A549 (cell line): Measurements from ENCODE around the gene WFDC1. TPM values are rescaled to one million over a fixed set of nuclear protein-coding genes. Genes with fewer than 3 reads are reported as not detected.

Experiments used
- ATAC-seq, 2 experiments: fragments of 200-7000 bp in 1 of 2; fragments of >200 bp in 1 of 2; cut with Nextera tagmentation in 1 of 2; cut with Tn5 transposase in 1 of 2; 3 replicates each; pipeline versions ENCODE4 v1.8.0 to v1.9.1; 2018 to 2020; ENCODE audit warnings: mild to moderate bottlenecking in 1 of 2, moderate library complexity in 1 of 2
- CTCF ChIA-PET: fragments of 300-600 bp; sonication (Branson Sonifier 250); formaldehyde crosslinking; extraction: SDS; loops from one replicate; lab custom pipeline; 2021; ENCODE audit warnings: antibody characterized with exemption, inconsistent platforms; lab: Yijun Ruan, JAX
- POLR2A ChIA-PET: fragments of 350-600 bp; formaldehyde crosslinking; extraction: SDS; loops from one replicate; lab custom pipeline; 2021; ENCODE audit warnings: antibody characterized with exemption, inconsistent platforms; lab: Yijun Ruan, JAX
- DNase-seq, 2 experiments: peaks; one replicate each; pipeline versions ENCODE4 v3.0.0 to v3.0.0-alpha.2; 2011 to 2016; ENCODE audit warnings: low read depth in 1 of 2, low spot score in 1 of 2
- FAIRE-seq: peaks from 2 replicates; lab custom pipeline; 2011; peaks lifted over from hg19 to GRCh38; lab: Jason Lieb, UNC
- H3K27ac ChIP-seq, 2 experiments: fragments of >200 bp; sonication (Bioruptor Twin); formaldehyde crosslinking; 3 replicates each; pipeline ENCODE4 v1.5.1; 2016 to 2017
- H3K4me1 ChIP-seq: fragments of >200 bp; sonication (Bioruptor Twin); formaldehyde crosslinking; 3 replicates; pipeline ENCODE4 v1.6.1; 2016
- H3K4me2 ChIP-seq: fragments of >200 bp; sonication (Bioruptor Twin); formaldehyde crosslinking; 3 replicates; pipeline ENCODE4 v1.6.1; 2016
- H3K4me3 ChIP-seq: fragments of >200 bp; sonication (Bioruptor Twin); formaldehyde crosslinking; 3 replicates; pipeline ENCODE4 v1.5.1; 2016
- H3K9me3 ChIP-seq: fragments of >200 bp; sonication (Bioruptor Twin); formaldehyde crosslinking; 3 replicates; pipeline ENCODE4 v1.6.1; 2016
- CBX2 ChIP-seq: fragments of 200-600 bp; sonication (generic); IDR thresholded peaks from 2 replicates; pipeline ENCODE4 v1.6.1; 2016; ENCODE audit warnings: low read depth, mild to moderate bottlenecking, borderline replicate concordance
- CBX8 ChIP-seq: fragments of 200-600 bp; sonication (generic); IDR thresholded peaks from 2 replicates; pipeline ENCODE4 v1.6.1; 2016
- CEBPB ChIP-seq, 2 experiments: fragments of >200 bp in 1 of 2; sonication (Bioruptor Twin) in 1 of 2; formaldehyde crosslinking in 1 of 2; IDR thresholded peaks; 2 replicates each; pipeline ENCODE4 v1.6.1; 2012 to 2016
- CHD4 ChIP-seq: fragments of 200-600 bp; sonication (generic); IDR thresholded peaks from 2 replicates; pipeline ENCODE4 v1.6.1; 2016; ENCODE audit warnings: antibody characterized with exemption, mild to moderate bottlenecking, borderline replicate concordance
- EHF ChIP-seq: fragments of 250-450 bp; sonication (Bioruptor Pico); IDR thresholded peaks from 2 replicates; pipeline ENCODE4 v1.5.0; 2020; ENCODE audit warnings: mild to moderate bottlenecking
- EHMT2 ChIP-seq: fragments of 200-600 bp; sonication (generic); IDR thresholded peaks from 2 replicates; pipeline ENCODE4 v1.6.1; 2016; ENCODE audit warnings: antibody characterized with exemption, low read depth, mild to moderate bottlenecking, moderate library complexity
- EP300 ChIP-seq, 2 experiments: fragments of >200 bp; sonication (Bioruptor Twin); formaldehyde crosslinking; IDR thresholded peaks; 2 replicates in 1 of 2; 3 replicates in 1 of 2; pipeline ENCODE4 v1.6.1; 2016 to 2017
- ESRRA ChIP-seq: fragments of 150-350 bp; IDR thresholded peaks from 2 replicates; pipeline ENCODE4 v1.6.1; 2014; ENCODE audit warnings: mild to moderate bottlenecking, low read length, borderline replicate concordance
- FOSB ChIP-seq: fragments of 250-450 bp; sonication (Bioruptor Pico); IDR thresholded peaks from 2 replicates; pipeline ENCODE4 v1.5.0; 2020; ENCODE audit warnings: mild to moderate bottlenecking, moderate library complexity
- FOSL2 ChIP-seq, 2 experiments: fragments of 450-650 bp in 1 of 2; fragments of >200 bp in 1 of 2; sonication (Bioruptor Twin) in 1 of 2; formaldehyde crosslinking; IDR thresholded peaks; 2 replicates each; pipeline versions ENCODE4 v1.5.0 to v1.6.1; 2016 to 2020; ENCODE audit warnings: mild to moderate bottlenecking in 1 of 2, moderate library complexity in 1 of 2
- HOXB5 ChIP-seq: fragments of 250-450 bp; sonication (Bioruptor Pico); IDR thresholded peaks from 2 replicates; pipeline ENCODE4 v1.5.0; 2020; ENCODE audit warnings: mild to moderate bottlenecking, moderate library complexity
- JUNB ChIP-seq: fragments of >200 bp; sonication (Bioruptor Twin); formaldehyde crosslinking; IDR thresholded peaks from 2 replicates; pipeline ENCODE4 v1.6.1; 2016
- NPAS2 ChIP-seq: fragments of 250-450 bp; sonication (Bioruptor Pico); IDR thresholded peaks from 2 replicates; pipeline ENCODE4 v1.8.0; 2022; ENCODE audit warnings: mild to moderate bottlenecking, moderate library complexity, borderline replicate concordance
- PHF8 ChIP-seq: fragments of 200-600 bp; sonication (generic); IDR thresholded peaks from 2 replicates; pipeline ENCODE4 v1.6.1; 2016; ENCODE audit warnings: low read depth, mild to moderate bottlenecking, antibody characterized with exemption, moderate library complexity, borderline replicate concordance
- RAD21 ChIP-seq, 2 experiments: fragments of >200 bp in 1 of 2; sonication (Bioruptor Twin) in 1 of 2; formaldehyde crosslinking in 1 of 2; IDR thresholded peaks in 1 of 2; conservative IDR thresholded peaks in 1 of 2; 2 replicates in 1 of 2; 3 replicates in 1 of 2; pipeline ENCODE4 v1.6.1; 2012 to 2018; ENCODE audit warnings: inconsistent platforms in 1 of 2
- RNF2 ChIP-seq: fragments of 200-600 bp; sonication (generic); IDR thresholded peaks from 2 replicates; pipeline ENCODE4 v1.6.1; 2016; ENCODE audit warnings: low read depth, mild to moderate bottlenecking, antibody characterized with exemption, moderate library complexity, borderline replicate concordance
- TP53 ChIP-seq: fragments of 250-450 bp; sonication (Bioruptor Pico); IDR thresholded peaks from 2 replicates; pipeline ENCODE4 v1.5.0; 2021; ENCODE audit warnings: mild to moderate bottlenecking, moderate library complexity
- ZSCAN20 ChIP-seq: fragments of 250-450 bp; sonication (Bioruptor Pico); IDR thresholded peaks from 2 replicates; pipeline ENCODE4 v1.8.0; 2022; ENCODE audit warnings: mild to moderate bottlenecking, moderate library complexity
- WGBS: methylation state at CpG from one replicate; pipeline ENCODE4 v1.1.6; 2017; ENCODE audit errors: missing lambda C conversion rate; 5-methylcytosine and 5-hydroxymethylcytosine counted together
- polyA plus RNA-seq, 4 experiments: library from polyadenylated mRNA; depleted of rRNA in 3 of 4; stranded (reverse); fragments of >200 nt; fragmentation: RNase III in 1 of 4; extraction: RNeasy Plus Mini Kit Qiagen cat#74134 plus additional on column Dnase treatment in 1 of 4; gene quantifications; 2 replicates in 3 of 4; 3 replicates in 1 of 4; pipeline ENCODE4 v1.2.3, GENCODE V29; 2011 to 2017
- TF ChIP-seq, protein P1 (sequence below): fragments of >200 bp; sonication (Bioruptor Twin); formaldehyde crosslinking; IDR thresholded peaks from 3 replicates; pipeline ENCODE4 v1.5.1; 2016
- TF ChIP-seq, protein P2 (sequence below): IDR thresholded peaks from 2 replicates; pipeline ENCODE4 v1.6.1; 2012
- TF ChIP-seq, protein P3 (sequence below): fragments of 250-450 bp; sonication (Bioruptor Pico); IDR thresholded peaks from 2 replicates; pipeline ENCODE4 v1.5.0; 2021; ENCODE audit warnings: mild to moderate bottlenecking, moderate library complexity, borderline replicate concordance
- TF ChIP-seq, protein P4 (sequence below): IDR thresholded peaks from 2 replicates; pipeline ENCODE4 v1.6.1; 2012; ENCODE audit warnings: low read depth, borderline replicate concordance
- TF ChIP-seq, protein P5 (sequence below): fragments of >200 bp; sonication (Bioruptor Twin); formaldehyde crosslinking; IDR thresholded peaks from 3 replicates; pipeline ENCODE4 v1.6.1; 2016

Gene WFDC1
- polyA plus RNA-seq, 2 of the 4 experiments (the other 2 are of a cell fraction) = not detected

DNA sequence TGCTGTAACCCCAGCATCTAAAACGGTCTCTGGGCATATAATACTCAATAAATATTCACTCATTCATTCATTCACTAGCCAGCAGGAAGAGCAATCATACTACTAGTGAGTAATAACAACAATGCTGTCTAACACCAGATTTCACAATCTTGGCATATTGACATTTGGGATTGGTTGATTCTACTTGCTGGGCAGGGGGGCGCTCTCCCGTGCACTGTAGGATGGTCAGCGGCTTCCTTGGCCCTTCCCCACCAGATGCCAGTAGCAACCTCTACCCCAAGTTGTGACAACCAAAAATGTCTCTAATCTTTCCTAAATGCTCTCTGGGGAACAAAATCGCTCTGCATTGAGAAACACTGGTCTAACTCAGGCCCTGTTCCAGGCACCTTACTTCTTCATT lies 20.7 kb downstream of the WFDC1 start:
- ATAC-seq = peak in 1 of 2 experiments; percentile 32; a peak in 1 of 6 replicates
- no peak overlapping the region for H3K27ac ChIP-seq
- H3K9me3 ChIP-seq = peaks cover 17% of the 10 kb centered on the region
- no peak overlapping the region for H3K4me3 ChIP-seq
- peaks cover 6% of the 10 kb centered on the region; the same call in 2 of the 3 replicates for H3K4me1 ChIP-seq
- ChIA-PET CTCF (no interaction called here), POLR2A (no interaction called here)
- 45% methylated on average over 5 of the region's 5 CpGs for WGBS
- no peak for FAIRE-seq
- DNase-seq = peak in 1 of 2 experiments; percentile 26
- no peak overlapping the region for H3K4me2 ChIP-seq
- TF ChIP-seq EHF (no peak), CEBPB (IDR thresholded peaks at IDR 0.05) (peak; percentile 9 to 50; a peak in 2 of 4 replicates)

DNA sequence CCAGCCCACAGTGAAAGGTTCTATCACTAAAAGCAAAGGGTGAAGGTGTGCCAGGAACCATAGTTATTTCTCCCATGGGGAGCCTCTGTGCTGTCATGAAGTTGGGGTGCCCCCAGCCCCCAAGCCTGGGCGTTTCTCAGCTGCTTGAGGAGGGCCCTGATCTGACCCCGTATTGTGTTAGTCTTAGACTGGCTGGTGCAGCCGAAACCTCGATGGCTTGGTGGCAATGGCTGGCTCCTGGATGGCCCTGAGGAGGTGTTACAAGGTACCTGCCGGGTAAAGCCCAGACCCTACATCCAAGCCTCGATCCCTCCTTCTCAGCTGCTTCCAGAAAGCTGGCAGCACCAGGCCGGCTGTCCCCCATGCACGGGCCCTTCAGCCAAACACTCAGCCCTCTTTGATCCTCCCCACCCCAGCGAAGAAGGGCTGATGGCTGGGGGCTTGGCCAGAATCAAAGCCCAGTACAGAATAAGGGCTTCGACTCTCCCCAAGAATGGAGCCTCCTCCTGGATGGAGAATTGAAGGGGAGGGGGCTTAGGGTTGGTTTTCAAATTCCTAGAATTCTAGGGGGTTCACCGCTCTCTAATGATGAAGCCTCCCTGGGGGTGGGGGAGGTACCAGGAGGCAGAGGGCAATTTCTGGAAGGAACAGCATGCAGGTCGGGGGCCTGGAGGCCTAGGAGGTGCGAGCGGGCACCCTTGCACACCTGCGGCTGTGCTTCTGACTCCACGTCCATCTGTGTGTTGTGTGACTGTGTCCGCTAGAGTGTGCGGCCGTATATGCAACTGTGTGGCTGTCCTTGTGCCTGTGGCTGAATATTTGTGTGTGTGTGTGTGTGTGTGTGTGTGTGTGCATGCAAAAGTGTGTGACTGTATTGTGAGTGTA lies 23.7 kb downstream of the WFDC1 start:
- FAIRE-seq = no peak
- CTCF ChIA-PET = interaction anchor here (1.2 to 1.3 kb wide), 2 partner anchors 10 to 41 kb away, joined by 4 to 10 read pairs; no protein-coding TSS in a partner anchor
- Histone ChIP-seq H3K4me1 (peaks cover 6% of the 10 kb centered on the region; the same call in 2 of the 3 replicates), H3K4me2 (no peak overlapping the region)
- no peak for TF ChIP-seq EP300 (IDR thresholded peaks at IDR 0.05)
- no peak for TF ChIP-seq TP53
- TF ChIP-seq, protein P1, sequence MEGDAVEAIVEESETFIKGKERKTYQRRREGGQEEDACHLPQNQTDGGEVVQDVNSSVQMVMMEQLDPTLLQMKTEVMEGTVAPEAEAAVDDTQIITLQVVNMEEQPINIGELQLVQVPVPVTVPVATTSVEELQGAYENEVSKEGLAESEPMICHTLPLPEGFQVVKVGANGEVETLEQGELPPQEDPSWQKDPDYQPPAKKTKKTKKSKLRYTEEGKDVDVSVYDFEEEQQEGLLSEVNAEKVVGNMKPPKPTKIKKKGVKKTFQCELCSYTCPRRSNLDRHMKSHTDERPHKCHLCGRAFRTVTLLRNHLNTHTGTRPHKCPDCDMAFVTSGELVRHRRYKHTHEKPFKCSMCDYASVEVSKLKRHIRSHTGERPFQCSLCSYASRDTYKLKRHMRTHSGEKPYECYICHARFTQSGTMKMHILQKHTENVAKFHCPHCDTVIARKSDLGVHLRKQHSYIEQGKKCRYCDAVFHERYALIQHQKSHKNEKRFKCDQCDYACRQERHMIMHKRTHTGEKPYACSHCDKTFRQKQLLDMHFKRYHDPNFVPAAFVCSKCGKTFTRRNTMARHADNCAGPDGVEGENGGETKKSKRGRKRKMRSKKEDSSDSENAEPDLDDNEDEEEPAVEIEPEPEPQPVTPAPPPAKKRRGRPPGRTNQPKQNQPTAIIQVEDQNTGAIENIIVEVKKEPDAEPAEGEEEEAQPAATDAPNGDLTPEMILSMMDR = no peak
- TF ChIP-seq, protein P2, sequence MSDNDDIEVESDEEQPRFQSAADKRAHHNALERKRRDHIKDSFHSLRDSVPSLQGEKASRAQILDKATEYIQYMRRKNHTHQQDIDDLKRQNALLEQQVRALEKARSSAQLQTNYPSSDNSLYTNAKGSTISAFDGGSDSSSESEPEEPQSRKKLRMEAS = no peak
- TF ChIP-seq JUNB = no peak
- TF ChIP-seq RNF2 = no peak
- TF ChIP-seq CBX8 = no peak
- no peak for TF ChIP-seq RAD21 (conservative IDR thresholded peaks at IDR 0.05 in 1 of 2, IDR thresholded peaks at IDR 0.05 in 1 of 2)
- no peak for TF ChIP-seq CHD4
- TF ChIP-seq, all 56 proteins: peak for 0
- Histone ChIP-seq H3K9me3 (peaks cover 17% of the 10 kb centered on the region), H3K27ac (no peak overlapping the region), H3K4me3 (no peak overlapping the region)
- POLR2A ChIA-PET = no interaction called here
- DNase-seq = no peak
- ATAC-seq = no peak
- WGBS = 59% methylated on average over 16 of the region's 19 CpGs

DNA sequence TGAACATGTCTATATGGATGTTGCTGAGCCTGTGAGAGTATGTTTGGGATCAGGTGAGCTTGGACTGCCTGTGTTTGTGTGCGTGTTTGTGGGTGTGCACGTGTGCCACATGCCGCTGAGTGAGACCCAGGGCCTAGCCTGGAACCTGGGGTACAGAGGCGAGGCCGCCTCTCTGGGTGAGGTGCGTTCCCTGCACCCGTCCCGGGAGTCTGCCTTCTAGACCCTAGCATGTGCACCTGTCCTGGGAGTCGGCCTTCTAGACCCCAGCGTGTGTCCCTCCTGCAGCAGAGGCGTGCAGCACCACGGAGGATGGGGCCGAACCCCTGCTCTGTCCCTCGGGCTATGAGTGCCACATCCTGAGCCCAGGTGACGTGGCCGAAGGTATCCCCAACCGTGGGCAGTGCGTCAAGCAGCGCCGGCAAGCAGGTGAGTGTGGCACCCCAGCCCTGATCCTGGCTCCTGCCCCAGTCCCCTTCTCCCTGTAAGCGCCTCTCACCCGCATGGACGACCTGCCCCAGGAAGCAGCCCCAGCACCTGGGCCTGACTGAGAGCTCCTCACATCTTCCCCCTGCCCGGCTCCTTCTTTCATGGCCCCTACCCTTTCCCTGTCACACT lies 24.6 kb downstream of the WFDC1 start:
- ATAC-seq (no peak; a peak in 1 of 6 replicates), FAIRE-seq (no peak), DNase-seq (no peak)
- Histone ChIP-seq H3K27ac (no peak overlapping the region), H3K4me3 (no peak overlapping the region), H3K9me3 (peaks cover 17% of the 10 kb centered on the region), H3K4me2 (no peak overlapping the region), H3K4me1 (peaks cover 6% of the 10 kb centered on the region; the same call in 2 of the 3 replicates)
- CTCF ChIA-PET = no interaction called here
- WGBS = 69% methylated on average over 21 of the region's 24 CpGs
- POLR2A ChIA-PET = no interaction called here
- TF ChIP-seq, protein P3, sequence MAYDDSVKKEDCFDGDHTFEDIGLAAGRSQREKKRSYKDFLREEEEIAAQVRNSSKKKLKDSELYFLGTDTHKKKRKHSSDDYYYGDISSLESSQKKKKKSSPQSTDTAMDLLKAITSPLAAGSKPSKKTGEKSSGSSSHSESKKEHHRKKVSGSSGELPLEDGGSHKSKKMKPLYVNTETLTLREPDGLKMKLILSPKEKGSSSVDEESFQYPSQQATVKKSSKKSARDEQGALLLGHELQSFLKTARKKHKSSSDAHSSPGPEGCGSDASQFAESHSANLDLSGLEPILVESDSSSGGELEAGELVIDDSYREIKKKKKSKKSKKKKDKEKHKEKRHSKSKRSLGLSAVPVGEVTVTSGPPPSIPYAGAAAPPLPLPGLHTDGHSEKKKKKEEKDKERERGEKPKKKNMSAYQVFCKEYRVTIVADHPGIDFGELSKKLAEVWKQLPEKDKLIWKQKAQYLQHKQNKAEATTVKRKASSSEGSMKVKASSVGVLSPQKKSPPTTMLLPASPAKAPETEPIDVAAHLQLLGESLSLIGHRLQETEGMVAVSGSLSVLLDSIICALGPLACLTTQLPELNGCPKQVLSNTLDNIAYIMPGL (CRISPR knock-in tag) = no peak
- TF ChIP-seq JUNB (no peak), ESRRA (no peak), EP300 (IDR thresholded peaks at IDR 0.05) (no peak), CHD4 (no peak), ZSCAN20 (no peak), NPAS2 (CRISPR knock-in tag) (no peak), HOXB5 (no peak), CBX2 (no peak), EHF (no peak), FOSL2 (IDR thresholded peaks at IDR 0.05) (no peak), FOSL2 (CRISPR knock-in tag; IDR thresholded peaks at IDR 0.05) (no peak), EHMT2 (no peak), PHF8 (no peak), CBX8 (no peak), FOSB (CRISPR knock-in tag) (no peak)
- TF ChIP-seq, protein P4, sequence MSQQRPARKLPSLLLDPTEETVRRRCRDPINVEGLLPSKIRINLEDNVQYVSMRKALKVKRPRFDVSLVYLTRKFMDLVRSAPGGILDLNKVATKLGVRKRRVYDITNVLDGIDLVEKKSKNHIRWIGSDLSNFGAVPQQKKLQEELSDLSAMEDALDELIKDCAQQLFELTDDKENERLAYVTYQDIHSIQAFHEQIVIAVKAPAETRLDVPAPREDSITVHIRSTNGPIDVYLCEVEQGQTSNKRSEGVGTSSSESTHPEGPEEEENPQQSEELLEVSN = no peak
- TF ChIP-seq, protein P5, sequence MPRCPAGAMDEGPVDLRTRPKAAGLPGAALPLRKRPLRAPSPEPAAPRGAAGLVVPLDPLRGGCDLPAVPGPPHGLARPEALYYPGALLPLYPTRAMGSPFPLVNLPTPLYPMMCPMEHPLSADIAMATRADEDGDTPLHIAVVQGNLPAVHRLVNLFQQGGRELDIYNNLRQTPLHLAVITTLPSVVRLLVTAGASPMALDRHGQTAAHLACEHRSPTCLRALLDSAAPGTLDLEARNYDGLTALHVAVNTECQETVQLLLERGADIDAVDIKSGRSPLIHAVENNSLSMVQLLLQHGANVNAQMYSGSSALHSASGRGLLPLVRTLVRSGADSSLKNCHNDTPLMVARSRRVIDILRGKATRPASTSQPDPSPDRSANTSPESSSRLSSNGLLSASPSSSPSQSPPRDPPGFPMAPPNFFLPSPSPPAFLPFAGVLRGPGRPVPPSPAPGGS = no peak
- TF ChIP-seq, protein P2 = no peak
